D341Med (cell line): Measurements from ENCODE around the gene MYCBPAP.

ENCODE experiments used
- DNase-seq: peaks from one replicate; pipeline ENCODE4 v3.0.0; 2012; ENCODE audit warnings: low spot score

MYCBPAP gene

DNA sequence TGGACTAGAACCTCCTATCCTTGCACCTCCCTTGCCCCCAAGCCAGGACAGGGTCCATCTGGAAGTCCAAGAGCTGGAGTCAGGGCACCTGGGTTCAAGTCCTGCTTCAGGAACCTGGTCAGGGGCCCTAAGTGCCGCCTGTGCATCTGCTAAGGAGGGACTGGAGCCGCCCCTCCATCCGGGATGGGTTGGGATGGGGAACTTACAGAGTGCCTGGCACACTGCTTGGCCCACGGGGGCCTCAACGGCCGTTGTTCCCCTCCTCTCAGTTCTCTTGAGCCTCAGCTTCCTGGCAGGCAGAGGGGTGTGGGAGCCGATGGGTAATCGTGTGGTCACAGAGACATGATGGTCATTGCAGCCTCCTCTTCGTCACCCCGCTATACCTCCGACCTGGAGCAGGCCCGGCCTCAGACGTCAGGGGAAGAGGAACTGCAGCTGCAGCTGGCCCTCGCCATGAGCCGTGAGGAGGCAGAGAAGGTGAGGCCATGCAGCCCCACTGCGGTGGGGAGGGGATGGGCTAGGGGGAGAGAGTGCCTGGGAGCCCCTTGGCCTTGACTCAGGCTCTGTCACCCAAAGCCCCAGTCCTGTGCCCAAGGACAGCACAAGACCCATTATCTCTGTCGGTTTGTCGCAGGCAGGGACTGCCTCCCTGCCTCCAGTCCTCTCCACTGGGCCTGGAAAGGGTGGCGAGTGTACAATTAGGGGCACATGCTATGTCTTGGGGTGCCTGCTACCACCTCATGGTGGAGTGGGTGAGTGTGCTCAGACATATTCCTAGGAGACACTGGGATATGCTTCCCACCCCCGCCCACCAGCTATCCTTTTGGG is 29.7 kb downstream of the MYCBPAP start:
- DNase-seq = no peak

DNA sequence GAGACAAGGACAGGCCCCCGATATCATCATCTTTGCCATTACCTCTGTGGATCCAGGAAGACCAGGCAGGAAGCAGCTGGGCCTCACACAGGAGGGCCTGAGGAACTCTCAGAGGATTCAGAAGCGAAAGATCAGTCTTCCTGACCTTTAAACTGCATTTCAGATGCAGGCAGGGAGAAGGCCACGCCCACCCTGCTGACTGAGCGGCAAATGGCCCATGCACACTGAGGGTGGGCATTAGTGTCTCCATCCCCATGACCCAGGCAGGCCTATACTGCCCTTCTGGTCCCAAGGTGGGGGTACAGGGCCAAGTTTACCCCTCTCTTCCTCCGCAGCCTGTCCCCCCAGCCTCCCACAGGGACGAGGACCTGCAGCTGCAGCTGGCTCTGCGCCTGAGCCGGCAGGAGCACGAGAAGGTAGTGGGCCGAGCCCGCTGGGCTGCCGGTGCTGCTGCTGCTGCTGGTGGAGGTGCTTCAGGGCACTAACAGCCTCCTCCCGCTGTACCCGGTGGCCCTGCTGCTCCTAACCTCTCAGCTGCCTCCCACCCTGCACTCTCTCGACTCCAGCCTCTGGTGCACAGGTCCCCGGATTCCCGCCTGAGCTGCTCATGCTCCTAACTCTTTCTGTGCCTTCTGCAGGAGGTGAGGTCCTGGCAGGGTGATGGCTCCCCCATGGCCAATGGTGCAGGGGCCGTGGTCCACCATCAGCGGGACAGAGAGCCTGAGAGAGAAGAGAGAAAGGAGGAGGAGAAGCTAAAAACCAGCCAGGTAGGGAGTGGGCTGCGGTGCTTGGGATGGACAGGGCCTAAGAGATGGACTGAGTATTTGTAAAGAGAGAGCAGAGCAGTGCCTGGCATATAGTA is 30.5 kb downstream of the MYCBPAP start:
- no peak for DNase-seq

DNA sequence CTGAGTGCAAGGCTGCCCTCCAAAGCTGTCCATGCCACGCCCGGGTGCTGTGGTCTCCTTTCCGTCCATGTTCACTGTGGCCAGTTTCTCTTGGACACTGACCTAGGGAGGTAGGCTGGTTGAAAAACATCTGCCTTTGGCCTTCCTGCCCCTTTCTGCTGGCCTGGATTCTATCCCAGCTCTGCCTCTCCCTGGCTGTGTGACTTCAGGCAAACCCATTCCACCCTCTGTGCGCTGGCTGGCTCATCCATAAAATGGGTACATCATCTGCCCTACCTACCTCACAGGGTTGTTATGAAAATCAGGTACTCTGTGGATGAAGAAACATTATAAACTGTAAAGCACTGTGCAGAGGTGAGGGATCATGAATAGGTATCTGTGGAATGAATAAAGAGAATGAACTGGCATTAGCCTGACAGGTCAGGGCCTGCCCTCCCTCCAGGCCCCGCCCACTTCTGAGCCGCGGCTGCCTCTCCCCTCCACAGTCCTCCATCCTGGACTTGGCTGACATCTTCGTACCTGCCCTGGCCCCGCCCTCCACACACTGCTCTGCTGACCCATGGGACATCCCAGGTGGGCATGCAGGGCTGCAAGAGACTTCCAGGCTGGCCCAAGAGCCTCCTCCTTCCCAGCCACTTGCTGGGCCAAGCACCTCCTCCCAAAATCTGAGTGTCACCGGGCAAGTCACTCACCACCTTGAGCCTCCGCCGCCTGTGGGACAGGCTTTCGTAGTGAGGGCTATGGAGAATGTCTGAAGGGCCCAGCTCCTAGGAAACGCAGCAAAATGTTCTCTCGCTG is 31.7 kb downstream of the MYCBPAP start:
- DNase-seq = no peak

DNA sequence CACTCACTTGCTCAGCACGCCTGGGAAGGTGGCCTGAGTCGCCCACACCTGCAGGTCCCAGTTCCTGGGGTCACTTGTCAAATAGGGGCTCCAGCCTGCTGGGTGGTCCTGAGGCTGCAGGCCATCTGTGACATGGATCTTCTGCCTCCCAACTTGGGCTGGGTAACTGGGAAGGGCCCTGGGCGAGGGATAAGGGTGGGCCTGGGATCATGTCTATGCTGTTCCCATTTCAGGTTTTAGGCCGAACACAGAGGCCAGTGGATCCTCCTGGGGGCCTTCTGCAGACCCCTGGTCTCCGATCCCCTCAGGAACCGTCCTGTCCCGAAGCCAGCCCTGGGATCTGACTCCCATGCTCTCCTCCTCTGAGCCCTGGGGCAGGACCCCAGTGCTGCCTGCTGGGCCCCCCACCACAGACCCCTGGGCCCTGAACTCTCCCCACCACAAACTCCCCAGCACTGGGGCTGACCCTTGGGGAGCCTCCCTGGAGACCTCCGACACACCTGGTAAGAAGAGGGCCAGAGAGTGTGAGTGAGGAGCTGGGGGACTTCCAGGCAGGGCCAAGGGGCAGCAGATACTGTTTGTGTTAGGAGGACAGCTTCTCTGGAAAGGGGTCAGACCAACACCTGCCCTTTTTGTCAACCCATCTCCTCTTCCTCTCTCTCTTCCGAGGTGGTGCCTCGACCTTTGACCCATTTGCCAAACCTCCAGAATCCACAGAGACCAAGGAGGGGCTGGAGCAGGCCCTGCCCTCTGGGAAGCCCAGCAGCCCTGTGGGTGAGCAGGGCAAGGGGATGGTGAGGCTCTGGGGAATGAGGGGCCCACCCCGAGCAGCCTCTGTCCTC is 32.5 kb downstream of the MYCBPAP start:
- no peak for DNase-seq

DNA sequence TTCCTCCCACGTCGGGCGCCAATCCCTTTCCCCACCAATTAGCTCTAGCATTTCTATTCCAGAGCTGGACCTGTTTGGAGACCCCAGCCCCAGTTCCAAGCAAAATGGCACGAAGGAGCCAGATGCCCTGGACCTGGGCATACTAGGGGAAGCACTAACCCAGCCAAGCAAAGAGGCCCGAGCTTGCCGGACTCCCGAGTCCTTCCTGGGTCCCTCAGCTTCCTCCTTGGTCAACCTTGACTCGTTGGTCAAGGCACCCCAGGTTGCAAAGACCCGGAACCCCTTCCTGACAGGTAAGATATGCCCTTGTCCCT is 33.1 kb downstream of the MYCBPAP start:
- no peak for DNase-seq

DNA sequence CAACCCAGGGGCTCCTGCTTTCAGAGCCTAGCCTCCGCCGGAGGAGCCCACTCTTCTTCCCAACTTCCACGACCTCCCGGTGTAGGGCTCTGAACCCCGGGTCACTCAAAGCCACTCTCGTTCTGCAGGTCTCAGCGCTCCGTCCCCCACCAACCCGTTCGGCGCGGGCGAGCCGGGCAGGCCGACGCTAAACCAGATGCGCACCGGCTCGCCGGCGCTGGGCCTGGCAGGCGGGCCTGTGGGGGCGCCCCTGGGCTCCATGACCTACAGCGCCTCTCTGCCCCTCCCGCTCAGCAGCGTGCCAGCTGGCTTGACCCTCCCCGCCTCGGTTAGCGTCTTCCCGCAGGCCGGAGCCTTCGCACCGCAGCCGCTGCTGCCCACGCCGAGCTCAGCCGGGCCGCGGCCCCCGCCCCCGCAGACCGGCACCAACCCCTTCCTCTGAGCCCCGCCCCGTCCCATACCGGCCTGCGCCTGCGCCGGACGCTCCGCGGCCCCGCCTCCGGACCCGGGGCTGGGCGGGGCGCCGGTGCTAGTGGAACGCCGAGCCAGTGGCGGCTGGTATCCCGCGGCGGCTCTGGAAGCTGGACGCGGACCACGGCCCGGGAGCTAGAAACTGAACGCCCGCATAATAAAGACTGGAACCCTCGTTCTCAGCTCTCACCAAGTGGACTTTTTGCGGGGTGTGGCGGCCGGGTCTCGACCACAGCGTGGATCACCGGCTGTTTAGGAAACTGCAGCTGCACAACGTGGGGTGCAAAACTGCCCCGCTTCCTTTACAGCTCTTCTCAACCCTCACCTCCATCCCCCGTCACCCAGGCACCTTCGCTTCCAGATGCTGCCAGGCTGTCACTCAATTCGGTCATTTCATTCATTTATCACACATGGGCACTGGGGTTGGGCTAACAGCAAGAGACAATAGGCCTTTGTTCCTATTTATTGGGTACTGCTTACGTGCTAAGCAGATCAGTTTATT is 33.8 kb downstream of the MYCBPAP start:
- DNase-seq = peak; percentile 100

DNA sequence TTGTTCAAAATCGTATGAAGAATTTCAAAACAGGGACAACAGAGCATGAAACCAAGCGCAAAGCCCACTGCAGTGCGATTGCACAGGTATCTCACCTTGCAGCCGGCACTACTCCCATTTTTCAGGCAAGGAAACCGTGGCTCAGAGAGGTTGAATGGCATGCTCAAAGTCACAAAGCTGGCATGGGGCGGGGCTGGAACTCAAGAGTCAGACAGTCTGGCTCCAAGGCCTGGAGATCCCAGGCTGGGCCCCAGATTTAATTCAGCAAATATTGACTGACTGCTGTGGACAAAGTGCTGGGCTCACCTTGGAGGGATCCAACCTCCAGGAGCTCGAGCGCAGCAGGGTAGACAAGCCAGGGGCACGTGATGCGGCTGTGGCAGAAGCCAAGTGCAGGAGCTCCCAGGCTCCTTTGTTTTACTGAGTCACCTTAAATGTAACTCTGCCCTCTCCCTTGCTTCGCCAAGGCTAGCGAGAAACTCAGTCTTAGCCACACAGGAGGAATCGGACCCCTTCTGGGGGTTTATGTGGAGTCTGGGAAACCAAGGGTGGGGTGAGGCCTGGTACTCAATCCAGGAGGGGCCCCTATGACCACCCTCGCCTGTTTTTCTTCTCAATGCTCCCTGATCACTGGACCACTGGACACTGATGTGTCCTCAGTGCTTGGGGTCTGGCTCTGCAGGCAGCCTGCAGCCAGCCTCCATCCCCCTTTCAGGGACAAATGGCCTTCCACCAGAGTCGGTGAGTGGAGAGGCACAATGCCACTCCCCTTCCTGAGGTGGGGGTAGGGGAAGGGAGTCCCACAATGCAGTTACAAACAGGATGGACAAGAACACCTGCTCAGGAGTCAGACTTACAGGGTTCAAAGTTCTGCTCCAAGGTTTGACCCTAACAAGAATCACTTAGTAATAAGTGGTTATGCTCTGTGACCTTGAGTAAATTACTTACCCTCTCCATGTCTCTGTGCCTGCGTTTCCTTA is 34.8 kb downstream of the MYCBPAP start:
- no peak for DNase-seq

DNA sequence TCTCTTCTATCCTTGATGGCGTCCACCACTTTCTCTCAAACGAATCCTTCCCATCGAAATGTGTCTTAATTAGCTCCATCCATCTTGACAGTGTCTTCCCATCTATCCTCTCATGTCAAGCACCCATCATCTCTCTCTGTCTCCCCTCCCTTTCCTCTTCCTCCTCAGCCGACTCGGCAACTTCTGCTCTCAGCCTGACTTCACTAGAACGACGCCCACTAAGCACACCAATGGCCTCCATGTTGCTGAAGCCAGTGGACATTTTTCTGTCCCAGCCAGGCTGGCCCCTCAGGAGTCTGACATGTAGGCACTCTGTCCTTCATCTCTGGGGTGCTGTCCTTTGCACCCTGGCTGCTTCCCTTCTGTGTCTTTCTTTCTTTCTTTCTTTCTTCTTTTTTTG is 36.3 kb downstream of the MYCBPAP start:
- DNase-seq = no peak

DNA sequence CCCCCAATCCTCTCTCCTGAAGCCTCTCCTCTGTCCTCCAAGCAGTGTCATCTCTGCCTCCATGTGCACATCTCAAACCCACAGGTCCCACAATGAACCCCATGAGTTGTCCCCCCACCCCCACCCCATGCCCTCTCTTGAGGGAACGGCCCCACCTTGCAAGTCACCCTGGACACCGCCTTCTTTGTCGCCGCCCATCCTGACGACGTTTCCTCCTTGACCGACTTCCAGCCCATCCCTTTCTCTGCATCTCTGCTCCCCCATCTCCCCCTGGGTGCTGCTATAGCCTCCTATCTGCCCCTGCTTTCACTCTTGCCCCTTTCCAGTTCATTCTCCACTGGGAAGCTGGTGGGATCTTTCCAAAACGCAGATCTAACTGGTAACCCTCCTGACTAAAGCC is 37.1 kb downstream of the MYCBPAP start:
- DNase-seq = no peak

DNA sequence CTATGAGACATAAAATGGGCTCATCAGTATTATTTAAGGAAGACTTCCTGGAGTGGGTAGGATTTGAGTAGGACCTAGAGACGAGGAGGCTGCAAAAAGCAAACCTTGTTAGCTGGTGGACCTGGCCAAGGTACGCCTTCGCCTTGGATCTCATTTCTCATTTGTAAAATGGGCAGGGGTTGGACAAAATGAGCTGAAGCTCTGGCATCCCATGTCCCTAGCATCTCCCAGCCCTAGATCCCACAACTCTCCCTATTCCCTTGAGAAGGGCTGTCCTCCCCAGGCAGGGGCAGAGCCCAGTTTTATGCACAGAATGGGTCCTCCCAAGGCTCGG is 38.4 kb downstream of the MYCBPAP start:
- no peak for DNase-seq

DNA sequence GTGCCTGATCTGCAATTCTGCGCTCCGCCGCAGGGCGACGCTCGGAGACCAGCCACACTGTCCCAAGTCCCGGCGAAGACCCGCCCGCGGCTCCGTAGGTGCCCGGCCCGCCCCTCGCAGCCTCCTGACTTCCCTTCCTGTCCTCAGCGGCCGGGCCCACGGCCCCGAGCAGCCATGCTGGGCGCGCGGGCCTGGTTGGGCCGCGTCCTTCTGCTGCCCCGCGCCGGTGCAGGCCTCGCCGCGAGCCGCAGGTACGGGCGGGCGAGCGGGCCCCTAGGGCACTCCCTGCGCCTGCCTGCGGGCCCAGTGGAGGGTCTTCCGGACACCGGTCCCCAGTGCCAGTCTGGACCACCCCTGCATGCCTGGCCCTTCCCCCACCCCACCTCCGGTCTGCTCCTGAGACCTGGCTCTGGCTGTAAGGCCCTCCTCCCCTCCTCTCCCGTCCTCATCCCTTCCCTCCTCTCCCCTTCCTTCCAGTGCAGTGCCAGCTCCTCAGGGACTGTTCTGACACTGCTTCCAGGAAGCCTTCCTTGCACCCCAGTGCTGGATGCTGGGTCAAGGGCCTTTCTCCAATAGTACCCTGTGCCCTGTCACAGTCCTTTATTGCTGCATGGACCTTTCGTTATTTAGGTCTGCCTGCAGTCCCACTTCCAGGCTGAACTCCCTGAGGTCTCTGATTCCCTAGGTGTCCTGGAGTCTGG is 38.9 kb downstream of the MYCBPAP start, which contains the start of gene SPATA20:
Gene SPATA20 (plus strand): TSS at position 140 of the 701 bp plus-strand sequence. CDS start 35 bp downstream, at position 175.
- peak; percentile 95 for DNase-seq

DNA sequence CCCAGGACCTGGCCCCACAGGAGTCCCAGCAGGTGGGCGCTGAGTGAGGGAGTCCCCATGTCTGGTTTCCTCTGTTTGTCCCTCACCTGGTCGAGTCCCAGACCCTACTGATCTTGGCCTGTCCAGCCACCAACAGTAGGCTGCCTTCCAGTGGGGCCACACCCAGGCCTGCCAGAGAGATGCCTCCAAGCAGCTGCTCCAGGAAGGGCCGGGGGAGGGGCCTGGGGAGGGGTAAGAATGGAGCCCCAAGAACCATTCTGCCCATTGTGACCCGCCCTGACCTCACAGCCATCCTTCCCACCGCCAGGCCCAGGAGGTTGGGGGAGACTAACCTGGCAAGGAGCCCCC is 39.5 kb downstream of the MYCBPAP start:
- no peak for DNase-seq

DNA sequence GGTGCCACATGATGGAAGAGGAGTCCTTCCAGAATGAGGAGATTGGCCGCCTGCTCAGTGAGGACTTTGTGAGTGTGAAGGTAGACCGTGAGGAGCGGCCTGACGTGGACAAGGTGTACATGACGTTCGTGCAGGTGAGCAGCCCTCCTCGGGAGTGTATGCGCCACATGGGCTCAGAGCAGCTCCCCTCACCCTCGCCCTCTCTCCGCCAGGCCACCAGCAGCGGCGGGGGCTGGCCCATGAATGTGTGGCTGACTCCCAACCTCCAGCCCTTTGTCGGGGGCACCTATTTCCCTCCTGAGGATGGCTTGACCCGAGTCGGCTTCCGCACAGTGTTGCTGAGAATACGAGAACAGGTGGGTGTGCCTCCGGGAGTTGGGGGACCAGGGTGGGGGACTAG is 40.6 kb downstream of the MYCBPAP start:
- no peak for DNase-seq

DNA sequence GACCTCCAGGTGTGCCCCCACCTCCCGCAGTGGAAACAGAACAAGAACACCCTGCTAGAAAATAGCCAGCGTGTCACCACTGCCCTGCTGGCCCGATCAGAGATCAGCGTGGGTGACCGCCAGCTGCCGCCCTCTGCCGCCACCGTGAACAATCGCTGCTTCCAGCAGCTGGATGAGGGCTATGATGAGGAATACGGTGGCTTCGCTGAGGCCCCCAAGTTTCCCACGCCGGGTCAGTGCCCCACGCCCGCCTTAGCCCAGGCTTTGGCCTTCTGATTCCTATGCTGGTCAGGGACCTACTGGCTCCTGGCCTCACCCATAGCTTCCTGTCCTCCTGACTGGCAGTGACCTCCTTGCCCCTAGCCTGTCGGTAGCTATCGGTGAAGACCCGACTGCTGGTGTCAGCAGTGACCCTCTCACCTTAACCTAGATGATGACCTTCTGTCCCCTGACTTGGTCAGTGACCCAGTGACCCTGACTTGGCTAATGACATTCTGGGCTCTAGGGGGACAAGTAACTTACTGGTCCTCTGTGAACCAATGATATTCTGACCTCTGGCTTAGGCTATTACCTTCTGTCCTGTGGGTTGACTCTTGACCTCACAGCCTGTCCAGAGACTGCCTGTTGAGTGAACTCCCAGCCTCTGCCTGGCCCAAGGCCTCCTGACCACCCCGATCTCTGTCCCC is 41.2 kb downstream of the MYCBPAP start:
- DNase-seq = no peak

DNA sequence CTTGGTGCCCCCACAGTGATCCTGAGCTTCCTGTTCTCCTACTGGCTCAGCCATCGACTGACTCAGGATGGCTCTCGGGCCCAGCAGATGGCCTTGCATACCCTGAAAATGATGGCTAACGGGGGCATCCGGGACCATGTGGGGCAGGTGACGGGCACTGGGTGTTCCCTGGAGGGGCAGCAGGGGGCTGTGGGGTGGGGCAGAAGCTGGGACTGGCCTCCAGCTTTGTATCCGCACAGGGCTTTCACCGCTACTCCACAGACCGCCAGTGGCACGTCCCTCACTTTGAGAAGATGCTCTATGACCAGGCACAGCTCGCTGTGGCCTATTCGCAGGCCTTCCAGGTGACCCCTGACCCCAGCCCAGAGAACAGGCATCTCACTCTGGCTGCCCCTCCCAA is 41.7 kb downstream of the MYCBPAP start:
- no peak for DNase-seq

DNA sequence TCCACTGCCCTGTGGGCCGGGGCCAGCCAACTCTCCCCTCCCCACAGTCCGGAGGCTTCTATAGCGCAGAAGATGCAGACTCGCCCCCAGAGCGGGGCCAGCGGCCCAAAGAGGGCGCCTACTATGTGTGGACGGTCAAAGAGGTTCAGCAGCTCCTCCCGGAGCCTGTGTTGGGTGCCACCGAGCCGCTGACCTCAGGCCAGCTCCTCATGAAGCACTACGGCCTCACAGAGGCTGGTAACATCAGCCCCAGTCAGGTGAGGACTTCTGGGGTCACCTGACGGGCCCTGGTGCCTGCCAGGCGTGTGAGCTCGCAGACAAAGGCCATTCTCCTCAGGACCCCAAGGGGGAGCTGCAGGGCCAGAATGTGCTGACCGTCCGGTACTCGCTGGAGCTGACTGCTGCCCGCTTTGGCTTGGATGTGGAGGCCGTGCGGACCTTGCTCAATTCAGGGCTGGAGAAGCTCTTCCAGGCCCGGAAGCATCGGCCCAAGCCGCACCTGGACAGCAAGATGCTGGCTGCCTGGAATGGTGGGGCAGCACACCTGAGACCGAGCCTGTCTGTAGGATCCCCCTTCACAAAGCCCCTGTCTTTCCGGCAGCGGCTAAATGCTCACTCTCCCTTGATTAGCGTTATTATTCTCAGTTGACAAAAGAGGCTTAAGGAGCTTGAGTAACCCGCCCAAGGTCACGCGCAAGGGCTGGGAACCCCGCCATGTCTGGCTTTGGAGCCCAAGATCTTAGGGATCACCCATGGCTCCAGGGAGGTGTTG is 42.6 kb downstream of the MYCBPAP start:
- DNase-seq = peak; percentile 89

DNA sequence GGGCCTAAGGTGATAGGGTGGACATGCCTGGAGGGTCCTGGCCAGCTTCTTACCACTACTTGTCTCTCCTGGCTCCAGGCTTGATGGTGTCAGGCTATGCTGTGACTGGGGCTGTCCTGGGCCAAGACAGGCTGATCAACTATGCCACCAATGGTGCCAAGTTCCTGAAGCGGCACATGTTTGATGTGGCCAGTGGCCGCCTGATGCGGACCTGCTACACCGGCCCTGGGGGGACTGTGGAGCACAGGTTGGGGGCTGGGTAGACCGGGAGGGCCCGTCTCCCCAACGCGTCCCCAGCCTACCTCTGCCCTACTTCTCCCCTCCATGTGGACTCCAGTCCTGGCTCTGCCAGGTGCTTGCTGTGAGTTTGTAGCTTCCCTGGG is 43.2 kb downstream of the MYCBPAP start:
- no peak for DNase-seq
